ENCODE data around the gene ATRNL1.
"Not testable (repeated sequence)": the region's sequence is repeated elsewhere in the genome, so short reads cannot be mapped to it uniquely, and the experiment has no call there.

ATRNL1 gene

GRCh38 chr10:115091161-115091560 lies 2.0 kb upstream of the ATRNL1 start:
- DNase-seq = no peak

GRCh38 chr10:115092258-115092554 lies 959 bp upstream of the ATRNL1 start:
- no peak for DNase-seq

GRCh38 chr10:115092555-115093285 lies 445 bp upstream of the ATRNL1 start:
- DNase-seq = no peak

GRCh38 chr10:115093776-115094408 lies 727 bp downstream of the ATRNL1 start:
- no peak for DNase-seq

GRCh38 chr10:115094416-115095140 lies 1.4 kb downstream of the ATRNL1 start:
- DNase-seq = no peak

GRCh38 chr10:115095758-115096157 lies 2.6 kb downstream of the ATRNL1 start:
- no peak for DNase-seq

GRCh38 chr10:115103700-115104099 lies 10.5 kb downstream of the ATRNL1 start:
- DNase-seq = no peak

GRCh38 chr10:115105411-115105810 lies 12.2 kb downstream of the ATRNL1 start:
- not testable (repeated sequence) for DNase-seq

- no peak for DNase-seq
Observed at GRCh38 chr10:115107830-115108229, 14.7 kb downstream of the ATRNL1 start.

GRCh38 chr10:115117301-115117700 lies 24.1 kb downstream of the ATRNL1 start:
- DNase-seq = no peak

- DNase-seq = no peak
Observed at GRCh38 chr10:115118346-115118745, 25.2 kb downstream of the ATRNL1 start.

- no peak for DNase-seq
Observed at GRCh38 chr10:115125505-115125904, 32.3 kb downstream of the ATRNL1 start.

GRCh38 chr10:115129752-115130151 lies 36.6 kb downstream of the ATRNL1 start:
- peak; percentile 21 for DNase-seq

- DNase-seq = no peak
Observed at GRCh38 chr10:115136616-115137015, 43.5 kb downstream of the ATRNL1 start.

GRCh38 chr10:115141254-115141653 lies 48.1 kb downstream of the ATRNL1 start:
- DNase-seq = no peak

- no peak for DNase-seq
Observed at GRCh38 chr10:115157357-115157756, 64.2 kb downstream of the ATRNL1 start.

- no peak for DNase-seq
Observed at GRCh38 chr10:115163129-115163528, 70.0 kb downstream of the ATRNL1 start.

- DNase-seq = no peak
Observed at GRCh38 chr10:115164220-115164619, 71.1 kb downstream of the ATRNL1 start.

GRCh38 chr10:115167751-115168150 lies 74.6 kb downstream of the ATRNL1 start:
- DNase-seq = no peak

GRCh38 chr10:115171392-115171960 lies 78.3 kb downstream of the ATRNL1 start:
- no peak for DNase-seq

- no peak for DNase-seq
Observed at GRCh38 chr10:115173915-115174443, 80.8 kb downstream of the ATRNL1 start.

GRCh38 chr10:115207276-115207675 lies 114.1 kb downstream of the ATRNL1 start:
- not testable (repeated sequence) for DNase-seq

- DNase-seq = no peak
Observed at GRCh38 chr10:115209133-115209532, 116.0 kb downstream of the ATRNL1 start.

- DNase-seq = no peak
Observed at GRCh38 chr10:115214829-115215228, 121.7 kb downstream of the ATRNL1 start.

Data from CD4-positive, alpha-beta T cell treated with Interleukin-21 for 1 hour (primary cell).